CD4-positive, CD25-positive, alpha-beta regulatory T cell (primary cell): ENCODE results near the gene AEN. TPM values are rescaled to one million over a fixed set of nuclear protein-coding genes. Genes with fewer than 3 reads are reported as not detected.

Experiments used
- ATAC-seq, 2 donors: fragments of 150-1000 bp; cut with Tn5 transposase; one replicate each; pipeline ENCODE4 v1.10.0; 2021; ENCODE audit warnings: low read depth in 2 of 2, moderate number of reproducible peaks in 2 of 2, moderate library complexity in 1 of 2
- DNase-seq, 3 donors: peaks; one replicate each; pipeline versions ENCODE4 v3.0.0 to v3.0.0-alpha.2; 2012 to 2022; ENCODE audit warnings: mixed read lengths in 1 of 3
- H3K27ac ChIP-seq: one replicate; pipeline ENCODE4 v1.7.0; 2013; ENCODE audit warnings: mild to moderate bottlenecking, low read length; ENCODE audit not compliant: insufficient read depth, poor library complexity, severe bottlenecking
- H3K27me3 ChIP-seq: one replicate; pipeline ENCODE4 v1.7.0; 2013; ENCODE audit warnings: low read length; ENCODE audit not compliant: control insufficient read depth, insufficient read depth
- H3K36me3 ChIP-seq: one replicate; pipeline ENCODE4 v1.7.0; 2013; ENCODE audit warnings: mild to moderate bottlenecking, low read length, moderate library complexity; ENCODE audit not compliant: control insufficient read depth, insufficient read depth
- H3K4me1 ChIP-seq: 2 replicates; pipeline ENCODE4 v1.7.0; 2013; ENCODE audit warnings: mild to moderate bottlenecking, low read length; ENCODE audit not compliant: insufficient read depth, control insufficient read depth, poor library complexity, severe bottlenecking
- H3K4me3 ChIP-seq: one replicate; pipeline ENCODE4 v1.7.0; 2013; ENCODE audit warnings: low read depth, mild to moderate bottlenecking, low read length, moderate library complexity
- H3K9me3 ChIP-seq, 2 experiments: 1 replicate in 1 of 2; 2 replicates in 1 of 2; pipeline ENCODE4 v1.7.0; 2013; ENCODE audit warnings: low read length in 2 of 2, mild to moderate bottlenecking in 1 of 2, moderate library complexity in 1 of 2; ENCODE audit not compliant: control insufficient read depth in 2 of 2
- H3K27ac Mint-ChIP-seq, 3 donors: one replicate each; pipeline ENCODE4 v1.8.0; 2020 to 2022; ENCODE audit warnings: mild to moderate bottlenecking in 3 of 3, mixed read lengths in 3 of 3, moderate library complexity in 2 of 3
- H3K27me3 Mint-ChIP-seq: one replicate; pipeline ENCODE4 v1.8.0; 2022; ENCODE audit warnings: mild to moderate bottlenecking, mixed read lengths
- H3K36me3 Mint-ChIP-seq: one replicate; pipeline ENCODE4 v1.8.0; 2020; ENCODE audit warnings: mixed read lengths
- H3K4me1 Mint-ChIP-seq, 4 donors: one replicate each; pipeline ENCODE4 v1.8.0; 2020 to 2022; ENCODE audit warnings: mixed read lengths in 4 of 4, mild to moderate bottlenecking in 1 of 4
- H3K4me3 Mint-ChIP-seq, 4 donors: one replicate each; pipeline ENCODE4 v1.8.0; 2020 to 2022; ENCODE audit warnings: mild to moderate bottlenecking in 4 of 4, mixed read lengths in 4 of 4, moderate library complexity in 3 of 4
- H3K9me3 Mint-ChIP-seq, 7 donors: one replicate each; pipeline ENCODE4 v1.8.0; 2020 to 2022; ENCODE audit warnings: mixed read lengths in 7 of 7, mild to moderate bottlenecking in 3 of 7, moderate library complexity in 2 of 7
- polyA plus RNA-seq, 4 donors: library from polyadenylated mRNA; unstranded; fragments of 300-500 nt; fragmentation: Illumina TruSeq; gene quantifications; one replicate each; pipeline ENCODE4 v1.2.3, GENCODE V29; 2021
- total RNA-seq: library from RNA; stranded (reverse); gene quantifications from one replicate; pipeline ENCODE4 v1.2.3, GENCODE V29; 2022

Gene AEN
- total and polyA plus RNA-seq, 5 donors from 2014 or later, result 28.7 to 52.4 (median 36.1) TPM

DNA sequence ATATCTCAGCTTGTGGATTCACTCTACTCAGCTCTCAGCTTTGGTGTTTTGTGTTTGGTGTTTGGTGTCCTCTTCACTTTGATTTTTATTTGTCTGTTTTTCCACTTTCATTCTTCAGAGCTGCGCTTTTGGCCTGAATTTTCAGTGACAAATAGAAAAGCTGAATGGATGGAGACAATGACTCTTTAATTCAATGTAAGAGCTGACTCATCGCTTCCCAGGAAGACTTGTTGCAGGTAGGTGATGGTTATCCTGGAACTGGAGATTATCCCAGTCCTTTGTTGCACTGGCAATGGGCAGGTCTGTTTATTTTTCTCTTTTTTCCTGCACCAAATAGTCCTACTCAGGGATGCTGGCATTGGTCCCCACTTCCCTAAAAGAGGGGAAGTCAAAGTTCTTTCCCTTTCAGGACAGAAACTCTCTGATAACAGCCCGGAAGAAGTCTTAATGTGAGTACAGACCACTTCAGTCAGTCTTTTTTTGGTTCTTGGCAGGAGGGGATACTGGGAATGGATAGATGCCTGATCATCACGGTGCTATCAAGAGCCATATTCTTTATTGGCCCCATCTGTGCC, 12.4 kb upstream of the AEN start:
- Mint-ChIP-seq H3K9me3 (peaks cover 0 to 3% (median 0%) of the 10 kb centered on the region in 7 donors), H3K4me3 (no peak overlapping the region), H3K36me3 (no peaks in the 10 kb centered on the region), H3K27ac (no peak overlapping the region), H3K4me1 (peaks cover 0 to 32% (median 3%) of the 10 kb centered on the region in 4 donors), H3K27me3 (peaks cover 82% of the 10 kb centered on the region)
- Histone ChIP-seq H3K9me3 (no peaks in the 10 kb centered on the region), H3K36me3 (no peaks in the 10 kb centered on the region), H3K4me3 (no peak overlapping the region), H3K27ac (no peak overlapping the region), H3K27me3 (peaks cover 47% of the 10 kb centered on the region), H3K4me1 (peaks cover 17% of the 10 kb centered on the region)
- ATAC-seq (no peak), DNase-seq (no peak)

DNA sequence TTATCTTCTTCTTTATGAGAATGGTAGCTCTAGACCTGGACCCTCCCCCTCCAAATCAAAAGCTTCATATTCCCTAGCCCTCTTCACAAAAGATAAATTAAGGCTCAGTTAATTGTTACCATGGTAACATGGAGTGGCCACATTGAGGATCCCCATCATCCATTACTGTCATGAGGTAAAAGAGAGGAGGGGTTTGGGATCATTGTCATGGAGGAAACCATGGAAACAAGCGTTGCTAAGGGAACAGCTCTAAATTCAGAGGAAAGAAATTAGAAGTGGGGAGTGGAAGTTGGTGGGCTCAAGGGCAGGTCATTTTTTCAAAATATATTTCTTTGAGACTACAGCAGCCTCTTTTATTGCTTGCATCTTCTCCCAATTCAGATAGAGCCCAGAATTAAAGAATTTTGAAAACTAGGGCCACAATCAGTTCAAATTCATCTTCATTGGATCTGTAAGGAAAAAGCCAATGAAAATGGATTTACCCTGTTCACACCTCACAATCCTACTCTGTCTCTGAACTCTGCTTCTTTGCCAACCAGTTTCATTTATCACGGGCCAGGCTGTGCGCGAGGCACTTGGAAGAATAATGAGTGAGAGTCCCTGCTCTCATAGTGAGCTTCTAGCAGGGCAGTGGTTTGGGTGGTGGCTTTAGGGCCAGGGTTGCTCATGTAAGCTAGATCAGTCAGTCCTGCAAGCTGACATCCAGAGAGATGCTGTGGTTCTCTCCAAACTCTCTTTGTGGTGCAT, 11.6 kb upstream of the AEN start:
- no peak for DNase-seq
- ATAC-seq, result no peak
- Histone ChIP-seq H3K4me3 (no peak overlapping the region), H3K36me3 (no peaks in the 10 kb centered on the region), H3K9me3 (no peaks in the 10 kb centered on the region), H3K27ac (no peak overlapping the region), H3K27me3 (peaks cover 43% of the 10 kb centered on the region), H3K4me1 (peaks cover 13% of the 10 kb centered on the region)
- Mint-ChIP-seq H3K9me3 (peaks cover 0 to 3% (median 0%) of the 10 kb centered on the region in 7 donors), H3K4me1 (peaks cover 0 to 24% (median 2%) of the 10 kb centered on the region in 4 donors), H3K27me3 (peaks cover 73% of the 10 kb centered on the region), H3K36me3 (no peaks in the 10 kb centered on the region), H3K27ac (no peak overlapping the region), H3K4me3 (no peak overlapping the region)

DNA sequence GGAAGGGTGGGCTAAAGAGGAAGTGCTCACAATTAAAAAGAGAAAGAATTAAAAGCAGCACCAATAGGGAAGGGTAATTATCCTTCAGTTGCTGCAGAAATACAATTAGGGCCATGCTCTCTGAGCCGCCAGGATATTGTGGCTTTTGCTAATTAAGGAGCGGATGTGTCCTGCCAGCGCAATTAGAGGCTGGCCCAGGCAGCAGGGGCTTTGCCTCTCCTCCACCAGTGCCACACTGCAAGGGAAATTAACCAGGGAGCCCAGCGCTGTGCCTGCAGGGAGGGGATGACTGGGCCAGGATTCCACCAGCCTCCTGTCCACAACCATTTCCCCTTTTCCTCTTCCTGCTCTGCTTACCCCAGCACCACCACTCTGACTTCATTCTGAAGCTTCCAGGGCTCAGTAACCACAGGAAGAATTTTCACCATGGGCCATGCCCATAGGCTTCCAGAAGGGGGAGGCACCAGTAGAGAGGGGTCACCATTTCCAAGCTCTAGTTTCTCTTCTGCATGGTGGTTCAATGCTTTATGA, 10.4 kb upstream of the AEN start:
- Mint-ChIP-seq H3K4me1 (peaks cover 0 to 11% (median 2%) of the 10 kb centered on the region in 4 donors), H3K27me3 (peaks cover 61% of the 10 kb centered on the region), H3K27ac (no peak overlapping the region), H3K36me3 (no peaks in the 10 kb centered on the region), H3K9me3 (peaks cover 0 to 3% (median 0%) of the 10 kb centered on the region in 7 donors), H3K4me3 (no peak overlapping the region)
- DNase-seq, result no peak
- no peak overlapping the region for H3K4me3 ChIP-seq
- H3K9me3 ChIP-seq, result no peaks in the 10 kb centered on the region
- peaks cover 39% of the 10 kb centered on the region for H3K27me3 ChIP-seq
- H3K4me1 ChIP-seq, result peaks cover under 1% of the 10 kb centered on the region
- no peak overlapping the region for H3K27ac ChIP-seq
- ATAC-seq, result no peak
- H3K36me3 ChIP-seq, result no peaks in the 10 kb centered on the region

DNA sequence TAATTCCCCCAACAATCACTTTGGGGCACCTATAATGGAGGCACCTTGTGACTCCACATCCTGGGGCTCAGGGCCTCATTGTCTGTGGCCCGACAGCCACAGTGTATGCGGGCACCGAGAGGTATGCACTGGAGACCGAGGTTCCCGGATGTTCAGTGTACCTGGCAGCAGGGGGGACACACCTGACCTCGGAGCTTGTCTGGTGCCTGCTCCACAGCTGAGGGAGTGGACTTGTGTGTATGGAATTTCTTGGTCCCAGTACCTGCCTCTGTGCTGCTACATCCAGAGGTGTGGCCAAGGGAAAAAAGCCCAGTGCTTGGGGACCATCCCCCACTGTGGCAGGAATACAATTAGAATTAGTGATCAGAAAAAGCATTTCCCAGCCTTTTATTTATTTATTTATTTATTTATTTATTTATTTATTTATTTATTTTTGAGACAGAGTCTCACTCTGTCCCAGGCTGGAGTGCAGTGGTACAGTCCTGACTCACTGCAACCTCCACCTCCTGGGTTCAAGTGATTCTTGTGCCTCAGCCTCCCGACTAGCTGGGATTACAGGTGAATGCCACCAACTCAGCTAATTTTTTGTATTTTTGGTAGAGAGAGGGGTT, 8.8 kb upstream of the AEN start:
- H3K4me3 ChIP-seq, result no peak overlapping the region
- no peaks in the 10 kb centered on the region for H3K9me3 ChIP-seq
- H3K4me1 Mint-ChIP-seq, result peaks cover 0 to 7% (median under 1%) of the 10 kb centered on the region in 4 donors
- H3K27ac Mint-ChIP-seq, result no peak overlapping the region
- ATAC-seq (no peak), DNase-seq (no peak)
- H3K27me3 Mint-ChIP-seq, result peaks cover 48% of the 10 kb centered on the region
- H3K36me3 ChIP-seq, result no peaks in the 10 kb centered on the region
- H3K27ac ChIP-seq, result no peak overlapping the region
- H3K4me3 Mint-ChIP-seq, result no peak overlapping the region
- no peaks in the 10 kb centered on the region for H3K4me1 ChIP-seq
- no peaks in the 10 kb centered on the region for H3K36me3 Mint-ChIP-seq
- peaks cover 0 to 2% (median 0%) of the 10 kb centered on the region in 7 donors for H3K9me3 Mint-ChIP-seq
- peaks cover 27% of the 10 kb centered on the region for H3K27me3 ChIP-seq

DNA sequence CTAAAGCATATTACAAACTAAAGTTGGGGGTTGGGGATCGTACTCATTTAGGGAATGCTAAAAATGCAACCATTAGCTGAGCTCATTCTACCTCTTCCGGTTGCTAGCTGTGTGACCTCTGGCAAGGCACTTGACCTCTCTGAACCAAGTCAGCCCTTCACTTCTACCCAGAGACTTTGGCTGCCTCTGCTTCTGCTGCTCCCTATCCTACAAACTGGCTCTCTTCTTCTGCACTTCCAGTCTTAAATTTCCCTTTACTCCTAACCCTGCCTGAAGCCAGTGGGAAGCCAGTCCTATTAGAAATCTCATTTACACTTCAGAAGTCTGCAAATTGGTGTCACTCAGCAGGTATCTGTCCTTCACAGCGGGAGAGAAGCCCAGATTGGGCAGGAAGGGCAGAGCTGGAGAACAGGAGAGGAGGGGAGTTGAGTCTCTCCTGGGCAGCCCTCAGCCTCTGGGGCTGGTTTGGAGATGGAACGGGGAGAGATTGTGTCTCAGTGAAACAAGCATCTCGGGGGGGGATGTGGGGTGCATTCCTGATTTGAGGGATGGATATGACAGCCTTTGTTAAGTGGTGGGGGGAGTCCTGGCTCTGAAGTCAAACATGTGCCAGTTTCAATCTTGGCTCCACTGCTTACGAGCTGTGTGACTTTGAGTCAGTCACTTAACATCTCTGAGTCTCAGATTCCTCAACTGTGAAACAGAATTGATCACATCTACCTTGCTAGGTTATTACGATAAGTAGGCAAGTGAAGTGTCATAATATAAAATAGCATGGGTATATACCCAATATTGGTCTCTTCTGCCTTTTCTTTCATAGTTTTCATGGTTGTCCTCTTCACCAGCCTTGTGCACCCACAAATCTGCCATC, 7.8 kb upstream of the AEN start:
- H3K4me1 ChIP-seq, result no peaks in the 10 kb centered on the region
- no peak overlapping the region for H3K4me3 Mint-ChIP-seq
- H3K27ac ChIP-seq, result no peak overlapping the region
- H3K9me3 Mint-ChIP-seq, result peaks cover 0 to 2% (median 0%) of the 10 kb centered on the region in 7 donors
- H3K27me3 ChIP-seq, result peaks cover 17% of the 10 kb centered on the region
- H3K4me3 ChIP-seq, result no peak overlapping the region
- H3K9me3 ChIP-seq, result no peaks in the 10 kb centered on the region
- DNase-seq (no peak), ATAC-seq (no peak)
- H3K27ac Mint-ChIP-seq, result no peak overlapping the region
- H3K4me1 Mint-ChIP-seq, result peaks cover 0 to 7% (median under 1%) of the 10 kb centered on the region in 4 donors
- H3K36me3 ChIP-seq, result no peaks in the 10 kb centered on the region
- H3K36me3 Mint-ChIP-seq, result no peaks in the 10 kb centered on the region
- peaks cover 47% of the 10 kb centered on the region for H3K27me3 Mint-ChIP-seq

DNA sequence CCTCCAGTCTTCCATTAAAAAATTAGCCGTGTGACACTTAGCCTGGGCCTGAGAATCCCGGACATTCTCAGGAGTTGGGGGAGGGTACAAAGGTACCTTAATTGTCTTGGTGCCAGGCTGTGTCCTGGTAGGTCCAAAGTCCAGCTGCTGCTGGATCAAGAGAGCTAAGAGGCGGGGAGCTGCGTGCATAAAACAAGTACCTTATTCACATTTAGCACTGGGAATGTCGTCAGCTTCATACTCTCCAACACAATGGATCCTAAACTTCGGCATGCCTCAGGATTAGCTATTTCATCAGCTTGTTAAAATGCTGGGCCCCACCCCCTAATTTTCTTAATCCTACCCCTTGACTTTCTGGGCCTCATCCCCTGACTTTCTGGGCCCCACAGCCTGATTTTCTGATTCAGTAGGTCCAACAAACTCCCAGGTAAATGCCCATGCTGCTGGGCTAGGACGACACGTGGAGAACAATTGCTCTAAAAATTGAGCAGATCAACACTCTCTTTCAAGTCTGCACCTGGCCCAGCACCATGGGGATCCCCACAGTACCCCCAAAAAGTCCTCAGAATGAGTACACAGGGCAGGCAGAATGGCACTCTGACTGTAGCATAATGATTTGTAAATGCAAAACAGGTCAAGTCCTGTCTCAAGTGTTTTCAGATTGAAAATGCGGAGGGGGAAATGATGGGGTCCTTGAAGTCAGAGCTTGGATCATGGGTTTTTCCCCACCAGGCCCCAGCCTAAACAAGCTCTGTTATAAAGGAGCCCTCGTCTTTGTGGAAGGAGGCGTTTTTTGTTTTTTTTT, 5.6 kb upstream of the AEN start:
- Mint-ChIP-seq H3K27ac (peak overlapping the region in 1 of 3 donors; percentile 59), H3K4me3 (no peak overlapping the region), H3K36me3 (no peaks in the 10 kb centered on the region), H3K9me3 (no peaks in the 10 kb centered on the region), H3K27me3 (peaks cover 26% of the 10 kb centered on the region), H3K4me1 (peaks cover 0 to 5% (median 1%) of the 10 kb centered on the region in 4 donors)
- H3K36me3 ChIP-seq, result no peaks in the 10 kb centered on the region
- H3K27me3 ChIP-seq, result peaks cover 2% of the 10 kb centered on the region
- no peaks in the 10 kb centered on the region for H3K4me1 ChIP-seq
- no peak for ATAC-seq
- H3K4me3 ChIP-seq, result no peak overlapping the region
- no peaks in the 10 kb centered on the region for H3K9me3 ChIP-seq
- no peak for DNase-seq
- no peak overlapping the region for H3K27ac ChIP-seq

DNA sequence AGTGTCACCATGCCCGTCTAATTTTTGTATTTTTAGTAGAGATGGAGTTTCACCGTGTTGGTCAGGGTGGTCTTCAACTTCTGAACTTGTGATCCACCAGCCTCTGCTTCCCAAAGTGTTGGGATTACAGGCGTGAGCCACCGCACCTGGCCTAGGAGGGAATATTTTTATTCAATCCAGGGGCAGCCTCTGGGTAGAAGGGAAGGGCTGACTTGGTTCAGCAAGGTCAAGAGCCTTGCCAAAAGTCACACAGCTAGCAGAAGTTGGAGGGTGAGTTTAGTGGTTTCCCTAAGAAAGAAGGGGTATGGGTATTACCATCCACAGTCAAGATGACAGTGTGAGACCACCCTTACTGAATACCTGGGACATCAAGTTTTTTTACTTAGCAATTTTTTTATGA, 4.9 kb upstream of the AEN start:
- H3K27ac ChIP-seq, result no peak overlapping the region
- H3K36me3 Mint-ChIP-seq, result no peaks in the 10 kb centered on the region
- no peaks in the 10 kb centered on the region for H3K36me3 ChIP-seq
- peaks cover 19% of the 10 kb centered on the region for H3K27me3 Mint-ChIP-seq
- H3K4me3 ChIP-seq, result no peak overlapping the region
- no peak overlapping the region for H3K27ac Mint-ChIP-seq
- DNase-seq, result no peak
- no peaks in the 10 kb centered on the region for H3K27me3 ChIP-seq
- H3K4me1 ChIP-seq, result peaks cover 5% of the 10 kb centered on the region
- no peak overlapping the region for H3K4me3 Mint-ChIP-seq
- H3K4me1 Mint-ChIP-seq, result peaks cover 0 to 9% (median 4%) of the 10 kb centered on the region in 4 donors
- H3K9me3 Mint-ChIP-seq, result no peaks in the 10 kb centered on the region
- ATAC-seq, result no peak
- H3K9me3 ChIP-seq, result no peaks in the 10 kb centered on the region
